Ishikawa (cell line): ENCODE measurements around the gene HOXA4.

Source experiments
- CEBPB ChIP-seq: IDR thresholded peaks from 2 replicates; pipeline ENCODE4 v1.6.1; 2012
- CREB1 ChIP-seq: IDR thresholded peaks from 2 replicates; pipeline ENCODE4 v1.6.1; 2012; ENCODE audit warnings: low read depth
- EGR1 ChIP-seq: IDR thresholded peaks from 2 replicates; pipeline ENCODE4 v1.6.1; 2012
- EP300 ChIP-seq: IDR thresholded peaks from 2 replicates; pipeline ENCODE4 v1.6.1; 2012; ENCODE audit warnings: borderline replicate concordance
- FOXM1 ChIP-seq: IDR thresholded peaks from 2 replicates; pipeline ENCODE4 v1.6.1; 2012; ENCODE audit warnings: low read depth, borderline replicate concordance
- MAX ChIP-seq: IDR thresholded peaks from 2 replicates; pipeline ENCODE4 v1.6.1; 2012
- NFIC ChIP-seq: IDR thresholded peaks from 2 replicates; pipeline ENCODE4 v1.6.1; 2012
- RAD21 ChIP-seq: IDR thresholded peaks from 2 replicates; pipeline ENCODE4 v1.6.1; 2012; ENCODE audit warnings: low read depth
- TAF1 ChIP-seq: IDR thresholded peaks from 2 replicates; pipeline ENCODE4 v1.6.1; 2012; ENCODE audit warnings: low read depth, mild to moderate bottlenecking
- TCF12 ChIP-seq: IDR thresholded peaks from 2 replicates; pipeline ENCODE4 v1.6.1; 2012; ENCODE audit warnings: low read depth
- TEAD4 ChIP-seq: IDR thresholded peaks from 2 replicates; pipeline ENCODE4 v1.6.1; 2012
- USF1 ChIP-seq: IDR thresholded peaks from 2 replicates; pipeline ENCODE4 v1.6.1; 2012
- YY1 ChIP-seq: IDR thresholded peaks from 2 replicates; pipeline ENCODE4 v1.6.1; 2012; ENCODE audit warnings: low read depth
- ZBTB7A ChIP-seq: IDR thresholded peaks from 2 replicates; pipeline ENCODE4 v1.6.1; 2012; ENCODE audit warnings: low read depth
- TF ChIP-seq, protein P1 (sequence below): IDR thresholded peaks from 2 replicates; pipeline ENCODE4 v1.6.1; 2012; ENCODE audit warnings: low read depth, mild to moderate bottlenecking

HOXA4 gene

DNA sequence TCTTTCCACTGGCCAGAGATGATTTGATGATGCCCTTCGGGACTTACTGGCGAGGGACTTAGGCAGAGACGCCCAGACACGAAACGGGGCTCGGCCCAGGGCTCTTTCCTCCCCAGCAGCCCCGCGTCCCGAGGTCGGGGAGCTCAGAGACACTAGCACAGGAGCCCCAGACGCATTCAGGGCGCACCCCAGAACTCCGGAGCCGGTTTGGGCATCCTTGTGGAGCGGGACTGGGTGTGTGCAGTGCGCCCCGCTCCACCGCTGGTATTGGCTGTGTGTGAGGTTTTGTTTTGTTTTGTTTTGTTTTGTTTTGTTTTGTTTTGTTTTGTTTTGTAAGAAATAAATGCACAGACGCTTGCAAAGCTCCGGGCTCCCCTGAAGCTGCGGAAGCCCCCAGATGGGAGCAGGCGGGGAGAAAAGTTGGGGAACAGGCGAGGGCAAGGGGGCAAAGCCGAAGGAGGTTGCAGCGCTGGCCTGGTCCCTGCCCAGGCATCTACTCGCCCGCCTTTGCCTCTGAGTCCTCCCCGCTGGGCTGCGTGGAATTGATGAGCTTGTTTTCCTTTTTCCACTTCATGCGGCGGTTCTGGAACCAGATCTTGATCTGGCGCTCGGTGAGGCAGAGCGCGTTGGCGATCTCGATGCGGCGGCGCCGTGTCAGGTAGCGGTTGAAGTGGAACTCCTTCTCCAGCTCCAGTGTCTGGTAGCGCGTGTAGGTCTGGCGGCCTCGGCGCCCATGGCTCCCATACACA is 14.8 kb upstream of the HOXA4 start:
- TF ChIP-seq TCF12 = no peak
- no peak for TF ChIP-seq CREB1
- TF ChIP-seq, protein P1, sequence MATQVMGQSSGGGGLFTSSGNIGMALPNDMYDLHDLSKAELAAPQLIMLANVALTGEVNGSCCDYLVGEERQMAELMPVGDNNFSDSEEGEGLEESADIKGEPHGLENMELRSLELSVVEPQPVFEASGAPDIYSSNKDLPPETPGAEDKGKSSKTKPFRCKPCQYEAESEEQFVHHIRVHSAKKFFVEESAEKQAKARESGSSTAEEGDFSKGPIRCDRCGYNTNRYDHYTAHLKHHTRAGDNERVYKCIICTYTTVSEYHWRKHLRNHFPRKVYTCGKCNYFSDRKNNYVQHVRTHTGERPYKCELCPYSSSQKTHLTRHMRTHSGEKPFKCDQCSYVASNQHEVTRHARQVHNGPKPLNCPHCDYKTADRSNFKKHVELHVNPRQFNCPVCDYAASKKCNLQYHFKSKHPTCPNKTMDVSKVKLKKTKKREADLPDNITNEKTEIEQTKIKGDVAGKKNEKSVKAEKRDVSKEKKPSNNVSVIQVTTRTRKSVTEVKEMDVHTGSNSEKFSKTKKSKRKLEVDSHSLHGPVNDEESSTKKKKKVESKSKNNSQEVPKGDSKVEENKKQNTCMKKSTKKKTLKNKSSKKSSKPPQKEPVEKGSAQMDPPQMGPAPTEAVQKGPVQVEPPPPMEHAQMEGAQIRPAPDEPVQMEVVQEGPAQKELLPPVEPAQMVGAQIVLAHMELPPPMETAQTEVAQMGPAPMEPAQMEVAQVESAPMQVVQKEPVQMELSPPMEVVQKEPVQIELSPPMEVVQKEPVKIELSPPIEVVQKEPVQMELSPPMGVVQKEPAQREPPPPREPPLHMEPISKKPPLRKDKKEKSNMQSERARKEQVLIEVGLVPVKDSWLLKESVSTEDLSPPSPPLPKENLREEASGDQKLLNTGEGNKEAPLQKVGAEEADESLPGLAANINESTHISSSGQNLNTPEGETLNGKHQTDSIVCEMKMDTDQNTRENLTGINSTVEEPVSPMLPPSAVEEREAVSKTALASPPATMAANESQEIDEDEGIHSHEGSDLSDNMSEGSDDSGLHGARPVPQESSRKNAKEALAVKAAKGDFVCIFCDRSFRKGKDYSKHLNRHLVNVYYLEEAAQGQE = no peak
- no peak for TF ChIP-seq ZBTB7A
- TF ChIP-seq NFIC = no peak
- no peak for TF ChIP-seq CEBPB
- TF ChIP-seq EP300 = no peak
- no peak for TF ChIP-seq EGR1
- no peak for TF ChIP-seq USF1
- no peak for TF ChIP-seq MAX
- no peak for TF ChIP-seq RAD21
- no peak for TF ChIP-seq TEAD4
- no peak for TF ChIP-seq YY1
- TF ChIP-seq TAF1 = no peak

GRCh38 chr7:27144781-27145164 is 14.2 kb upstream of the HOXA4 start:
- TF ChIP-seq RAD21 = no peak
- no peak for TF ChIP-seq CEBPB
- no peak for TF ChIP-seq TCF12
- TF ChIP-seq MAX = no peak
- TF ChIP-seq EP300 = no peak
- TF ChIP-seq ZBTB7A = no peak
- TF ChIP-seq NFIC = no peak
- TF ChIP-seq TEAD4 = no peak
- no peak for TF ChIP-seq FOXM1
- TF ChIP-seq TAF1 = no peak
- TF ChIP-seq USF1 = no peak
- no peak for TF ChIP-seq YY1
- no peak for TF ChIP-seq EGR1

- TF ChIP-seq ZBTB7A (peak; percentile 25; the same call in 1 of the 2 replicates), EGR1 (no peak), TCF12 (no peak)
Measured at GRCh38 chr7:27143950-27144780, 13.6 kb upstream of the HOXA4 start.

- TF ChIP-seq TEAD4 (peak; percentile 27; the same call in 1 of the 2 replicates), MAX (peak; percentile 80), TCF12 (no peak), RAD21 (peak; percentile 88), USF1 (peak; percentile 93), YY1 (no peak), EGR1 (no peak), CREB1 (no peak), CEBPB (peak; percentile 78), ZBTB7A (0 out of 2 replicates have a peak, but pooled peaks have one; percentile 57), EP300 (no peak), NFIC (no peak), TAF1 (no peak; the same call in 1 of the 2 replicates), FOXM1 (no peak)
- TF ChIP-seq, protein P1 = no peak
Measured at GRCh38 chr7:27143023-27143949, 12.7 kb upstream of the HOXA4 start, which contains the start of gene HOXA5. Gene HOXA5, minus strand, starts transcription at chr7:27143681. Its CDS starts 74 bp downstream, at chr7:27143607.
